Panc1 (cell line): ENCODE data around the gene RAB23. TPM values are rescaled to one million over a fixed set of nuclear protein-coding genes. Genes with fewer than 3 reads are reported as not detected.

Experiments used
- ATAC-seq: fragments of 200-7000 bp; cut with Tn5 transposase; 2 replicates; pipeline ENCODE4 v1.9.1; 2020; ENCODE audit warnings: mild to moderate bottlenecking, moderate library complexity
- BruUV-seq: library from RNA; stranded (reverse); fragments of 400-500 nt; replicated peaks from 2 replicates; lab custom pipeline; 2021; lab: Mats Ljungman, UMichigan
- CTCF ChIA-PET: fragments of 300-600 bp; sonication (Branson Sonifier 250); formaldehyde crosslinking; loops from one replicate; lab custom pipeline; 2022; ENCODE audit warnings: antibody characterized with exemption; lab: Charles Lee
- POLR2A ChIA-PET: fragments of 300-600 bp; sonication (Branson Sonifier 250); formaldehyde crosslinking; loops from one replicate; lab custom pipeline; 2022; ENCODE audit warnings: antibody characterized with exemption; lab: Charles Lee
- DNase-seq: peaks from one replicate; pipeline ENCODE4 v3.0.0-alpha.2; 2010; ENCODE audit warnings: low read depth, low spot score
- H3K27ac ChIP-seq: 2 replicates; pipeline ENCODE4 v1.5.1; 2011; ENCODE audit warnings: mild to moderate bottlenecking, low read length, inconsistent platforms
- H3K27me3 ChIP-seq: fragments of 200-500 bp; sonication (Bioruptor generic); 2 replicates; pipeline ENCODE4 v1.6.0; 2014; ENCODE audit warnings: low read length, inconsistent platforms; ENCODE audit not compliant: control insufficient read depth, insufficient read depth
- H3K36me3 ChIP-seq: fragments of 200-500 bp; sonication (Bioruptor generic); 2 replicates; pipeline ENCODE4 v1.5.1; 2014; ENCODE audit warnings: inconsistent platforms, mild to moderate bottlenecking, low read length, moderate library complexity; ENCODE audit not compliant: control insufficient read depth, insufficient read depth
- H3K4me1 ChIP-seq: 2 replicates; pipeline ENCODE4 v1.5.1; 2011; ENCODE audit warnings: inconsistent platforms, mild to moderate bottlenecking, low read length, moderate library complexity; ENCODE audit not compliant: control insufficient read depth, insufficient read depth
- H3K4me3 ChIP-seq, 2 experiments: 2 replicates each; pipeline ENCODE4 v1.5.1; 2011 to 2012; ENCODE audit warnings: low read depth in 2 of 2, low read length in 2 of 2, mild to moderate bottlenecking in 2 of 2, inconsistent platforms in 1 of 2, moderate library complexity in 1 of 2
- H3K9me3 ChIP-seq: fragments of 200-500 bp; sonication (Bioruptor generic); 2 replicates; pipeline ENCODE4 v1.5.1; 2014; ENCODE audit warnings: low read depth, mild to moderate bottlenecking, inconsistent platforms, low read length, moderate library complexity; ENCODE audit not compliant: control insufficient read depth, insufficient read depth
- POLR2AphosphoS5 ChIP-seq: IDR thresholded peaks from 2 replicates; pipeline ENCODE4 v1.6.1; 2012; ENCODE audit warnings: mild to moderate bottlenecking, low read depth, low read length, moderate library complexity
- REST ChIP-seq, 2 experiments: IDR thresholded peaks; 2 replicates each; pipeline ENCODE4 v1.6.1; 2011 to 2012; ENCODE audit warnings: low read depth in 2 of 2, control low read depth in 1 of 2, low read length in 1 of 2, mild to moderate bottlenecking in 1 of 2, moderate library complexity in 1 of 2; ENCODE audit not compliant: insufficient read depth in 1 of 2
- SIN3A ChIP-seq: IDR thresholded peaks from 2 replicates; pipeline ENCODE4 v1.6.1; 2012; ENCODE audit warnings: low read depth, mild to moderate bottlenecking, low read length, moderate library complexity, borderline replicate concordance; ENCODE audit not compliant: insufficient read depth
- TCF7L2 ChIP-seq: IDR thresholded peaks from 2 replicates; pipeline ENCODE4 v1.6.1; 2011; ENCODE audit warnings: mild to moderate bottlenecking, low read depth, low read length, inconsistent platforms
- in situ Hi-C: cut with HindIII; loops from 2 replicates; pipeline ENCODE4 v1.10.0; 2016; ENCODE audit warnings: low sequenced_read_pairs, low pct_unique_long_range_greater_than_20kb
- intact Hi-C: fragments of 100-400 bp; cut with micrococcal nuclease; formaldehyde crosslinking; loops from one replicate; pipeline ENCODE4 v1.10.0; 2022; ENCODE audit not compliant: unreplicated experiment
- total RNA-seq: library from RNA; stranded (reverse); gene quantifications from one replicate; pipeline ENCODE4 v1.2.1, GENCODE V29; 2021; ENCODE audit not compliant: unreplicated experiment
- TF ChIP-seq, protein P1 (sequence below): fragments of 450-650 bp; IDR thresholded peaks from 2 replicates; pipeline ENCODE4 v1.5.1; 2017; ENCODE audit warnings: mild to moderate bottlenecking

The RAB23 gene
- total RNA-seq, 1 experiment from 2014 or later, result 25.5 TPM

DNA sequence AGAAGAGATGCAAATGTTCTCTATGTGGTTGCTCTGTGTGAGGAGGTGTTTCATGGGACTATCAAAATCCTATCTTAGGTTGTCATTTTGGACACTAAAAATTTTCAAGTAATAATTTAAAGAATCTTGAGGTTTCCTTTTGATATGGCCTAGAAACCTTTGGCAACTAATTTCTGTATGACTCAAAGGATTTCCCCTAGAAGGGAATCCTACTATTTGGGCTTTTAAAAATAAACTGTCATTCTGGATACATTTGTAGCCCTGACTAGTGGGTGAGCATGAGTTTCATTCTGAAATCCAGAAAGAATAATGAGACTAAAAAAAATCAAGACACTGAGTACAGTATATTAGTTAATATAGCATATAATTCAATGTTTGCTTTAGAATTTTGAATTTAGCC, 25.5 kb upstream of the RAB23 start:
- in situ Hi-C loops (no loop called here), intact Hi-C loops (no loop called here)
- H3K36me3 ChIP-seq, result no peaks in the 10 kb centered on the region
- H3K27ac ChIP-seq, result no peak overlapping the region
- no peak for TF ChIP-seq SIN3A
- TF ChIP-seq REST (IDR thresholded peaks at IDR 0.05; ENCODE audit: insufficient read depth in 1 of 2, low read depth in 2 of 2, low read length in 1 of 2), result no peak
- TF ChIP-seq, protein P1, sequence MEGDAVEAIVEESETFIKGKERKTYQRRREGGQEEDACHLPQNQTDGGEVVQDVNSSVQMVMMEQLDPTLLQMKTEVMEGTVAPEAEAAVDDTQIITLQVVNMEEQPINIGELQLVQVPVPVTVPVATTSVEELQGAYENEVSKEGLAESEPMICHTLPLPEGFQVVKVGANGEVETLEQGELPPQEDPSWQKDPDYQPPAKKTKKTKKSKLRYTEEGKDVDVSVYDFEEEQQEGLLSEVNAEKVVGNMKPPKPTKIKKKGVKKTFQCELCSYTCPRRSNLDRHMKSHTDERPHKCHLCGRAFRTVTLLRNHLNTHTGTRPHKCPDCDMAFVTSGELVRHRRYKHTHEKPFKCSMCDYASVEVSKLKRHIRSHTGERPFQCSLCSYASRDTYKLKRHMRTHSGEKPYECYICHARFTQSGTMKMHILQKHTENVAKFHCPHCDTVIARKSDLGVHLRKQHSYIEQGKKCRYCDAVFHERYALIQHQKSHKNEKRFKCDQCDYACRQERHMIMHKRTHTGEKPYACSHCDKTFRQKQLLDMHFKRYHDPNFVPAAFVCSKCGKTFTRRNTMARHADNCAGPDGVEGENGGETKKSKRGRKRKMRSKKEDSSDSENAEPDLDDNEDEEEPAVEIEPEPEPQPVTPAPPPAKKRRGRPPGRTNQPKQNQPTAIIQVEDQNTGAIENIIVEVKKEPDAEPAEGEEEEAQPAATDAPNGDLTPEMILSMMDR, result no peak
- TF ChIP-seq TCF7L2, result no peak
- TF ChIP-seq POLR2AphosphoS5, result no peak
- ChIA-PET CTCF (no interaction called here), POLR2A (no interaction called here)
- no peak for ATAC-seq
- H3K4me1 ChIP-seq, result no peaks in the 10 kb centered on the region
- no peaks in the 10 kb centered on the region for H3K27me3 ChIP-seq
- no peak for DNase-seq
- no peaks in the 10 kb centered on the region for H3K9me3 ChIP-seq
- BruUV-seq, result no TSS peak
- H3K4me3 ChIP-seq, result no peak overlapping the region

- in situ Hi-C loops, result no loop called here
- no peaks in the 10 kb centered on the region for H3K27me3 ChIP-seq
- BruUV-seq, result no TSS peak
- H3K9me3 ChIP-seq, result no peaks in the 10 kb centered on the region
- ChIA-PET CTCF (no interaction called here), POLR2A (no interaction called here)
- DNase-seq, result no peak
- no peak overlapping the region for H3K27ac ChIP-seq
- ATAC-seq, result no peak
- intact Hi-C loops, result no loop called here
- H3K36me3 ChIP-seq, result no peaks in the 10 kb centered on the region
- no peaks in the 10 kb centered on the region for H3K4me1 ChIP-seq
- no peak overlapping the region for H3K4me3 ChIP-seq
- TF ChIP-seq SIN3A, result no peak
- no peak for TF ChIP-seq TCF7L2
- TF ChIP-seq, protein P1, result no peak
- TF ChIP-seq REST (IDR thresholded peaks at IDR 0.05; ENCODE audit: insufficient read depth in 1 of 2, low read depth in 2 of 2, low read length in 1 of 2), result no peak
- TF ChIP-seq POLR2AphosphoS5, result no peak
These were observed 24.2 kb upstream of the RAB23 start for GRCh38 chr6:57246307-57246706.
